ENCODE results near the gene CZIB.
"Not testable (repeated sequence)": the region's sequence is repeated elsewhere in the genome, so short reads cannot be mapped to it uniquely, and the experiment has no call there.

Gene CZIB

GRCh38 chr1:53238197-53239155, 18.0 kb upstream of the CZIB start, which contains the start of gene MAGOH:
MAGOH (minus strand) TSS chr1:53238518; CDS start chr1:53238448, 70 bp downstream.
- peak; percentile 82 for DNase-seq (ENCODE audit: low read depth)

DNA sequence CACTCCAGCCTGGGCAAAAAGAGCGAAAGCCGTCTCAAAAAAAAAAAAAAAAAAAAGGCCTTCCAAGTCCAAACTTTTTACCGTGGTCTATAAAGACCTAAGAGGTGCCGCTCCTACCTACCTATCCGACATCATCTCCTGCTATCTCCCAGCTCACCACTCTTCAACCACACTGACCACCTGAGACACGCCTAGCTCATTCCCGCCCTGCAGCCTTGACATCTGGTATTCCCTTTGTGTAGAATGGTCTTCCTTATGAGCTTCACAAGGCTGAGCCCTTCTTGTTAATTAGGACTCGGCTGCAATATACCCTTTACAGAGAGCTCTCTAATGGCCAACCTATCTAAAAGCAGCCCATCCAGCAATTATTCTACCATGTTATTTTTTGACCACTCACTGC, 17.2 kb upstream of the CZIB start:
- DNase-seq (ENCODE audit: low read depth) = no peak

DNA sequence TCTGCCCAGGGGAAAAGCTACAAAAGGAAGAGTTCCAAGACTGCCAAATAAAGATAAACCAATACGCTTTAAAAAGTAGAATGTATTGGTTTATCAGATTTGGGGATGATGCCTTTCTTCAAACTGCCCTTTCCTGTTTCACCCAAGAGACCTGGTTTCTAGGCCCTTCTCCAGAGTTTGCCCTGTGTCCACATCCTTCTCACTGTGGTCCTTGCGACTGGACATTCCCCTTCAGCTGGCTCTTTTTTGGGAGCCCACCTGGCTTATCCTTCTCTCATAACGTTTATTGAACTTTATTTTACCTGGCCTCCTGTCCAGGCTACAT, 490 bp upstream of the CZIB start:
- no peak for DNase-seq (ENCODE audit: low read depth)

DNA sequence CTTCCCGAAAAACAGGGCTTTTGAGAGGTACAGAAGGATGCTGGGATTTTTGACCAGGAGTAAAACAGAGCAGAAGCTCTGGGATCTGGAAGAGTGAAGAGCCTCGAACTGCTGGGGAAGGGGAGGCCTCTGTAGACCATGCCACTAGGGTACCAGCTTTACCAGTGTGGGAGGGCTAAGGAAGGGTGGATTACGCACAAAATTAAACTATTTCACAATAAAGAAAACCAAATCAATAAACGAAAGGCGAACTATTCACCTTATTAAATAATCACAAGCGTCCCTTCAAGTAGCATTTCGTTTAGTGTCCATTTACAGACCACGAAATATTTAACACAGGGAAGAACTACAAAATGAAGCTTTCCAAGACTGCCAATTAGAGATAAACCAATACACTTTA, 723 bp downstream of the CZIB start:
- no peak for DNase-seq (ENCODE audit: low read depth)

GRCh38 chr1:53218201-53218600, 2.2 kb downstream of the CZIB start:
- no peak for DNase-seq (ENCODE audit: low read depth)

- no peak for DNase-seq (ENCODE audit: low read depth)
Observed at GRCh38 chr1:53214376-53214940, 6.0 kb downstream of the CZIB start.

DNA sequence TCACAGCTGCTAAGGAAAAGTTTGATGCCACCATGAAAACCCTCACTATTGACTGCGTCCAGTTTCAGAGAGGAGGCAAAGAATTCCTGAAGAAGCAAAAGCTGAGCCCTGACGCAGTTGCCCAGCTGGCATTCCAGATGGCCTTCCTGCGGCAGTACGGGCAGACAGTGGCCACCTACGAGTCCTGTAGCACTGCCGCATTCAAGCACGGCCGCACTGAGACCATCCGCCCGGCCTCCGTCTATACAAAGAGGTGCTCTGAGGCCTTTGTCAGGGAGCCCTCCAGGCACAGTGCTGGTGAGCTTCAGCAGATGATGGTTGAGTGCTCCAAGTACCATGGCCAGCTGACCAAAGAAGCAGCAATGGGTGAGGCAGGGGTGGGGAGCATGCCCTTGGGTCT, 9.5 kb downstream of the CZIB start:
- DNase-seq (ENCODE audit: low read depth) = no peak

- DNase-seq (ENCODE audit: low read depth) = no peak
Observed at GRCh38 chr1:53210352-53210751, 10.1 kb downstream of the CZIB start.

DNA sequence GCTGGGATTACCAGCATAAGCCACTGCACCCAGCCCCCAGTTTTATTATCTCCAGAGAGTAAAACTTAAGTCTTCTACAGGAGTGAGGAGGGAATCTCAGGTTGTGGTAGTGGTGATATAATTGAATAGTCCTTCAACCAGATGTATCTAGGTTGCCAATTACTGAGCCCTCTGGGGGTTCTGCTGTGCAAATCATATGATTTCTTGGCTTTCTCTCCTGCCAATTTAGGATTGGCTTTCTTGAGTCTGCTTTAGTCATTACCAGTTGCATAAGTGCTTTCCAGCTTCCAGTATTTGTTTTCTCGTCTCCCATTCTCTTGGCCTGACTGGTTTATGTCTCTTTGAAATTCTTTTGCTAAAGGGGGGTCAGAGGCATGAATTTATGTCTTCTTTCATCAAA, 12.7 kb downstream of the CZIB start:
- DNase-seq (ENCODE audit: low read depth) = no peak

DNA sequence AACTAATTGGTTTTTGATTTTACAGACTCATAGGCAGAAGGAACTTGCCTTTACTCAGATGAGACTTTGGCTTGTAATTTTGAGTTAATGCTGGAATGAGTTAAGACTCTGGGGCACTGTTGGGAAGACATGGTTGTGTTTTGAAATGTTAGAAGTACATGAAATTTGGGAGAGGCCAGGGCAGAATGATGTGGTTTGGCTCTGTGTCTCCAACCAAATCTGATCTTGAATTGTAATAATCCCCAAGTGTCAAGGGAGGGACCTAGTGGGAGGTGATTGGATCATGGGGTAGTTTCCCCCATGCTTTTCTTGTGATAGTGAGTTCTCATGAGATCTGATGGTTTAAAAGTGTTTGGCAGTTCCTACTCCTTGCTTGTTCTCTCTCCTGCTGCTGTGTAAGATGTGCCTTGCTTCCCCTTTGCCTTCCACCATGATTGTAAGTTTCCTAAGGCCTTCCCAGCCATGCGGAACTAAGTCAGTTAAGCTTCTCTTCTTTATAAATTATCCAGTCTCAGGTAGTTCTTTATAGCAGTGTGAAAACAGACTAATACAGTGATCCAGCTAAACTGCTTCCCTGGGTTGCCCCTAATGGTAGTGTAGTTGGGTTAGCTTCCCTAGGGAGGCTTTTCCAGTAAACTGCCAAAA, 13.6 kb downstream of the CZIB start:
- DNase-seq (ENCODE audit: low read depth) = no peak

GRCh38 chr1:53206083-53206685, 14.2 kb downstream of the CZIB start:
- not testable (repeated sequence) for DNase-seq (ENCODE audit: low read depth)

DNA sequence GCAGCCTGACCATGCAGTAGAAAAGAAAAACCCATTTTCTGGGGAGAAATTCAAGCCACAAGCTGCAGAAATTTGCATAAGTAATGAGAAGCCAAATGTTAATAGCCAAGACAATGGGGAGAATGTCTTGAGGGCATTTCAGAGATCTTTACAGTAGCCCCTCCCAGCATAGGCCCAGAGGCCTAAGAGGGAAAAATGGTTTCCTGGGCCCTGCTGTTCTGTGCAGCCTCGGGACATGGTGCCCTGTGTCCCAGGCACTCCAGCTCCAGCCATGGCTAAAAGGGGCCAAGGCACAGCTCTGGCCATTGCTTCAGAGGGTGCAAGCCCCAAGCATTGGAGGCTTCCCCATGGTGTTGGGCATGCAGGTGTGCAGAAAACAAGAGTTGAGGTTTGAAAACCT, 14.9 kb downstream of the CZIB start:
- not testable (repeated sequence) for DNase-seq (ENCODE audit: low read depth)

- no peak for DNase-seq (ENCODE audit: low read depth)
Observed at GRCh38 chr1:53203466-53203865, 17.0 kb downstream of the CZIB start.

DNA sequence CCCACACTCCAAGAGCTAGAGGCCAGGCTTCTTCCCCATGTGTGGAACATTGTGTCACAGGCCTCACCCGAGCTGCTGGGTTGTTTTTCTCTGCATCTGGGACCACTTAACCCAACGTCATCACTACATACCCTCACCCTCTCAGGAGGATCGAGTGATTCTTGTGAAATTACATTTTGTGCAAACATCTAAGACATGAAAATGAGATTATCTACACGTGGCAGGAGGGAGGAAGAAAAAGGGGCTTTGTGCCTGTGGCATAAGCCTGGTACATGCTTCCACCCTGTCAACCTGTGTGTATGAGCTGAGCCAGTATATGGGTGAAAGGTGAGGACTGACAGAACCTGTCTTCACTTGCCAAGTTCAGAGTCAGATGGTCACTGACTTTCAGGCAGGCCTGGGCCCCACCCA, 22.2 kb downstream of the CZIB start:
- no peak for DNase-seq (ENCODE audit: low read depth)

DNA sequence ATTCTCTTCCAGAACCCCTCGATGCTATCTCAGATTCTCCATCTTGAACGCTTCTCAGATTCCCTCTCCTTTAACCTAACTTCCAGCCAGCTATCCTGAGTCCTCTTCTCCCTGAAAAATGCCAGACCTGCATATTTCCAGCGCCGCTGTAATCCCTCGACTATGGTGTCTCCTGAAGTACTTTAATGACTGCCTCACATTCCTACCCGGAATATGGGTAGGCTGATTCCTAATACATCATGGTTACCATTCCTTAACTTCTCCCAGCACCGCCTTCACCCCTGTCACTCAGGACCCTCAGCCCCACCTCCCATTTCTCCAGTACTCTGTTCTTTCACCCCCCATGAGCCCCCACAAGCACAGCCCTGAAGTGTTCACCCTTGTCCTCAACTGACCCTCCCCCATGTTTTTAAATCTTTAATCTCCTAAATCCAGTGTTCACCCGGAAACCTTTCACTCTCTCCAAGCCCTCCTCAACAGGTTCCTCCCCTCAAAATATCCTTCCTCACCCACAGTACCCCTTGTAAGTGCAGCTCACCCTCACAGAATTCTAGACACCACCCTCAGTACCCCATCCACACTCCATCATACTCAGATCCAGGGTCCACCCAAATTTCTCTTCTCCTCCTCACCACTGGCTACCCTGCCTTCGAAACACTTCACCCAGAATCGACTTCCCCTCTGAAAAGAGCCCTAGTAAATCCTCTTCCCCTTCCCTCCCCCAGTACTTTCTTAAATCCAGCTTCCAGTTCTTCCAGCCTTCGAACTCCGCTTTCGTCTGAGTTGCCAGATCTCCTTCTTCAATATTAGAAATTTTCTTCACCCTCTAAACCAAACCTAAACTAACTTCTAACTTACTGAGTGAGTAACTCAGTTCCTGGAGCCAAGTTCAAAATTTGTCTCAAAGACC, 22.9 kb downstream of the CZIB start:
- no peak for DNase-seq (ENCODE audit: low read depth)

DNA sequence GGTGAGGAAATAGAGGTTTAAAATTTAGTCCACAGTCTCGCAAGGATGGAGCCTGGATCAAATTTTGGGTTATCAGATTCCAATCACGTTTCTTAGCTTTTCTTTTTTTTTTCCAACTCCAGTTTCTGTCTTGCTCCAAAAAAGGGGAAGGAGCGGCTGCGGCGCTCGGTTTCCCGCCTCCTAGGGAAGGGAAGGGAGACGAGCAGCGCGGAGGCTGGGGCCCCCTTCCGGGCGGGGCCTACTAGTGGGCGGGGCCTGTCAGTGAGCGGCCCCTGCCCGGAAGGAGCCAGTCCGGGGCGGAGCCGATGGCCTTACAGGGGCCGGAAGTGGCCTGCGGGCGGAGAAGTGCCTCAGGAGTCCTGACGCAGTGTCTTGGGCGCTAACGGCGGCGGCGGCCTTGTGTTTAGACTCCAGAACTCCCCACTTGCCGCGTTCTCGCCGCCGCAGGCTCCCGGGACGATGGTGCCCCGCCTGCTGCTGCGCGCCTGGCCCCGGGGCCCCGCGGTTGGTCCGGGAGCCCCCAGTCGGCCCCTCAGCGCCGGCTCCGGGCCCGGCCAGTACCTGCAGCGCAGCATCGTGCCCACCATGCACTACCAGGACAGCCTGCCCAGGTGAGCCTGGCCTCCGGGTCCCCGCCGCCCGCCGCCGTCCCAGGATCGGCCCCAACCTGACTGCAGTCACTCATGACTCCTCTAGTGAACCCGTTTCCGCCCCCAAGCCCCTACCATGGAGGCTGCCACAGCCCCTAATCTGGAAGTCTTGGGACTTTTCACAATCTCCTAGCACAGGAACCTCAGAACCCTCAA, 23.7 kb downstream of the CZIB start, which contains the start of gene CPT2:
CPT2 (plus strand) TSS at position 340 of the 806 bp plus-strand sequence; CDS start at position 460, 120 bp downstream.
- DNase-seq (ENCODE audit: low read depth) = no peak

DNA sequence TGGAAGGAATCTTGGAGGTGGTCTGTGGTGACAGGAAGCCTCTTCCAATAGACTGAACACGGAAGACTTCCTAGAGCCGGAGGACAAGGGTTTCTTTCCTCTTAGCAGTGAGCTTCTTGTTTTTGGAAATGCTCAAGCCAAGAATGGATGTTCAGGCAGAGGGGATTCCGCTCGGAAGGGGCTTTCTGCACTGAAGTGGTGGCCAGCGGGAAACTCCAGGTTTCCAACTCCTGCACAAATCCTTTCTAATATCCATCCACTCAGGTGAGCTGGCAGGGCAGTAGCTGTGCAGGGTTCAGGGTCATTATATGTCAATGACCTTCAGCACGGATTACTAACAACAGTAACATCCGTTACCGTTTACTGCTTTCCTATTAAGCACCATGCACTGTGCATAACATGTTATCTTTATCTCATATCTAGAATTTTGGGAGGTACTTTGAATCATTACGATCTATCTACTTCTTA, 24.4 kb downstream of the CZIB start:
- DNase-seq (ENCODE audit: low read depth) = no peak

DNA sequence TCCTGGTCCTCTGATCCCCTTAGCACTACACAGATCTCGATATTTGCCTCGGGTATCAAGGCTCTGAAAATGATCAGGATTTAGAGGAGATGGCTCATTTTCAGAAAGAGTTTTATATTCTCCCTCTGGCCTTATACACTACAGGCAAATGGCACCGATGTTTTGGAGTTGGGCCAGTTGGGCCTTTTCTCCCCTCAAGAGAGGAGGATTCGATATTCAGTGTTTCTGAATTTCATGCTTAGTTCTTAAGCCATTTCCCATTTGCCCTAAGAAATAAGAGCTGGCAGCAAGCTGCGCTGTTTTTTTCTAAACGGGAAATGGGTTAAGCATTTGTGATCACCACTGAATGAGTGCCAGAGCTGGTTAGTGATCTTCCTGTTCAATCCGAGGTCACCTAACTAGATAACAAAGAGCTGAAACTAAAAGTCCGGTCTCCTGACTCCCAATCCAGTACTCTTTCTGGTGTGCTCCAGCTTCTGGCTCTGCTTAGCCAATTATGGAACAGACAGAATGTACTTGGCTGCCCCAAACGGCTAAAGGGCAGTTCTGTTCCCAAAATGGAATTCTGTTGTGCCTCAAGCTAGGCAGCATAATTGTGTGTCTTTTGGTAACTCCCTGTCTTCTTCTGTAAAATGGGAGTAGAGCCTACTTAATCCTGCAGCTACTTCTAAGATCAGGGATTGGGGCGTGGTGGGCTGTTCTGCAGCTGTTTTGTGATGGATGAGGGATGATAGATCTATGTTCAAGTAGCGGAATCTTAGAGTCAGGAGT, 25.0 kb downstream of the CZIB start:
- no peak for DNase-seq (ENCODE audit: low read depth)

GRCh38 chr1:53190210-53190611, 30.2 kb downstream of the CZIB start:
- no peak for DNase-seq (ENCODE audit: low read depth)

- no peak for DNase-seq (ENCODE audit: low read depth)
Observed at GRCh38 chr1:53189061-53189460, 31.4 kb downstream of the CZIB start.

Measured in GM04503 (cell line).